ENCODE data around the gene CORO7.

The CORO7 gene

DNA sequence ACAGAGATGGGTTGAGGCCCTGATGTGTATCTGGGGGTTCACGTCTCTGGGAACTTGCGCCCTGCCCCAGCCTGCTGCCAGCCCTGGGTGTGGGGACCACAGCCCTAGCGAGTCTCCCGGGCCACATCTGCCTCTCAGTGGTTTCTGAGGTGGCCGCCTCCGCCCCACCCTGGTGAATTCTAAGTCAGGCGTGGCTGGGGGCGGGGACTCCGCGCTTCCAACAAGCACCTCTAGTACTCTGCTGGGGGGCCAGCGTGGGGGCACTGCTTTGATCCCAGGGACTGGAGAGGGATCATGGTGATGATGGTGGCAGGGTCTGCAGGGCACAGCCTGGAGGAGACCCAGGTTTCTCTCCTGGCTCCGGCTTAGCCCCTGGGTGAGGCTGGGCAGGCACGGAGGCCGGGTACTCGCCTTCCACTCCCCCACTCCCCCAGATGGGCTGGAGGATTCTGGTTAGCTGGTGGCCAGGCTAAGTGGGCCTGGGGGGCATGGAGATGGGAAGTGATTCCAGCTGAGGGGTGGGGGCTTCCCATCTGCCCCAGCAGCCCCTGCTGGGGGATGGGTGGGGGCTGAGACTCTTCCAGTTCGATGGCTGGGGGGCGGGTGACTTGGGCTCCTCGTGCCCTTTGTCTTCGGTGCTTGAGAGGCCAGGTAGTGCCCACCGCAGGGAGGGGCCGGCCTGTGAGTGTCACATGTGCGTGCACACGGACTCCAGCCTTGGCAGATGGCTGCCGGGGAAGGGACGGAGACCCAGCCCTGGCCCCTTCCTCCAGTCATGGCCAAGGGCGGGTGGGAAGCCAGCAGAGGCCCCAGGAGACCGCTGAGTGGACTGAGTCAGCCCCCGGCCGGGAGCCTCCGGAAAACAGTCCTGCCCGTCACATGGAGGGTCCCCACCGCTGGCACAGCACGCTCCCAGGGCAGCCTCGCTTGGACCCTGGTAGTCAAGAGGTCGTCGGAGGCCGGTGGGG lies 96.7 kb downstream of the CORO7 start:
- peak; percentile 73 for DNase-seq

DNA sequence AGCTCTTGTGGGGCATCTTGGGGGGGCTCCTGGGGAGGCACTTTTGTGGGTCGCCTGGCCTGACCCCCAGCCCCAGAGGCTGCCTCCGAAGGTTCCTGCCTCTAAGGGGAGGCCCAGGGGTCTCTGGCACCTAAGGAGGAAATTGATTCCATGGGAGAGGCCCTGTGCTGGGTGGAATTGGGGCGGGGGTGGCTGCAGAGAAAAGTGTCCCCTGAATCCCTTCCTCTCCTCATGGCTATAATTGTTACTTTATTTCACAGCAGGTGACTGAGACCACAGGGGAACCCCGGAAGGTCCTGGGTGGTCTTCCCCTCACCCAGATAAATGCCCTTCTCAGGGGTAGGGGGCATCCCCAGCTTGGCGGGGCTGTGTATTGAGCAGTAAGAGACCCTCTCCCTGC lies 97.4 kb downstream of the CORO7 start:
- no peak for DNase-seq

DNA sequence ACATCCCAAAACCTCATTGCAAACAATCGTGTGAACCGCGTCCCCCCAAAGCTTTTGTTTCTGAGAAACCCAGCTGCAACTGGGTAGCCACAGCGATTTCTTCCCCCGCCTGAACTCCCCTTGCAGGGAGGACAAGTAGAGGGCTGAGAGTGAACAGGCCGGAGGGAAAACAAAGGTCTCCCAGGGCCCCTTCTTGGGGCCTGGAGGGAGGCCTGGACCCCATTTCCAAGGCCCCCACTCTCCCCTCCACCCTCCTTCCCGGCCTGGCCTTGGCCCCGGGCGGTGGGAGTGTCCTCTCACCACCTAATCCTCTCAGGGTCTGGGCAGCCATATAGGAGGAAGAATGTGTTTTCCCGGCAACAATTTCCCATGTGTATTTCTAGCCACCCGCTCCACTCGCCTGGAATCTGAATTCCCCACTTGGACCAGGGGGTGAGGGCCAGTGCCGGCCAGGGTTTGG lies 97.9 kb downstream of the CORO7 start:
- DNase-seq = no peak

DNA sequence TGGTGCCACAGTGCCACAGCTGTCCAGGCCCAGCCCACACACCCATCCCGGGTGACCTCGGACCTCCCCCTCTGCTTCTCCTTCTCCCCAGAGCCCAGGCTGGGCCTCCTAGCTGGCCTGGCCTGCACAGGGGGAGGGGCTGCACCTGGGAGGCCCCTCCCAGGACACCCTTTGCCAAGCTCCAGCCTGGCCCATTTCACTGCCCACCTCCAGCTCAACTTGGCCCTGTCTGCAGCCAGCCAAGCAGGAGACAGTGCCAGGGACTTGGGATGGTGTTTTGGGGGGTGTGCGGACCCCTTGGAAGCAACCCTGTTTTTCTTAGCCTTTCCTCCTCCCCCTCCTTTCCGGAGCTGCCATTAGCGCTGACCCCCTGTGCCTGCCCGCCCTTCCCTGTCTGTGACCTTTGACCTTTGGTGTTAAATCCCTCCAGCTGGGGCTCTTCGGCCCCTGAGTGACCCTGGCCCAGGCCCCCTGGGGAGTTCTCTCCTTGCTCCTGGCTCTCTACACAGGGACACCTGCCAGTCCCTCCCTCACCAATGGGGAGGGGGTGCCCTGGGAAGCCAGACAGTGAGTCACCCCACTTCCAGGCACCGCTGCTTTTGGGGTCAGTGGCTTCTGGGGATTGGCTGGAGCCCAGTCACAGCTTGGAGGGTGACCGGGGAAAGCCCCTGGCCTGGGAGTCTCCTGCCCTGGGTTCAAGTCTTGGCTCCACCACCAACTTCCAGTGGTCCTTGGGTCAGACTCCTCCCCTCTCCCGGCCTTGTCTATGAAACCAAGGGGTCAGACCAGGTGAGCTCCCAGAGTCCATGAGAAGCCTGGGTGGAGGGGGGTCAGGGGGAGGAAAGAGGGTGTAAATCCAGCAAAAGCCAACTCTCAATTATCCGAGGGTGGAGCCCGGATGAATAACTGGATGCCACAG lies 98.6 kb downstream of the CORO7 start:
- no peak for DNase-seq

DNA sequence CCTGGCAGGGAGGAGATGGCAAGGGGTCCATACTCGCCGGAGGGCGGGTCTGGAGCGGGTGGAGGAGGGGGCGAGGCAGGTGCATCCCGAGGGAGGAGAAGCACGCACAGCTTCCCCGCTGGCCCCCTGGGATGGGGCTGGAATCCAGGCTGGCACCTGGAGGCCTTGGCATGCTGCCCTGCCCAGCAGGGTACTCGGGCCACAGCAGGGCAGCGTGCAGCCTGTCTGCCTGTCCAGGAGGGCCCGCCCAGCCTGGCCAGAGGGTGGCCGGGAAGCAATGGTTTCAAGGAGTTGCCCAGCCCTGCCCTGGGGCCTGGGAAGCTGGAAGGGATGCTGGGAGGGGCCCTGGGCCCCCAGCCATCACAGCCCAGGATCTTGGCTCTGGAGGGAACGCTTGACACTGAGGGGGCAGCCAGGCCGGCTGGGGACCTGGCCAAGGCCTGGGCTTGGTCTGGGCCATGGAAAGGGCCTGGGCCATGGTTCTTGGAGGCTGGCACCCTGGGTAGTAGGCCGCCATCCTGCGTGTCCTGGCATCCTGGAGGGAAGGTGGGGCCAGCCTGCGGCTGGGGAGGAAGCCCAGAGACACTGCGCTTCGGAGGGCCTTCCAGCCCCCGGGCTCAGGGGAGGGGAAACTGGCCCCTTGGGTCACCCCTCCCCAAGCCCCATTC lies 99.4 kb downstream of the CORO7 start:
- DNase-seq = no peak

DNA sequence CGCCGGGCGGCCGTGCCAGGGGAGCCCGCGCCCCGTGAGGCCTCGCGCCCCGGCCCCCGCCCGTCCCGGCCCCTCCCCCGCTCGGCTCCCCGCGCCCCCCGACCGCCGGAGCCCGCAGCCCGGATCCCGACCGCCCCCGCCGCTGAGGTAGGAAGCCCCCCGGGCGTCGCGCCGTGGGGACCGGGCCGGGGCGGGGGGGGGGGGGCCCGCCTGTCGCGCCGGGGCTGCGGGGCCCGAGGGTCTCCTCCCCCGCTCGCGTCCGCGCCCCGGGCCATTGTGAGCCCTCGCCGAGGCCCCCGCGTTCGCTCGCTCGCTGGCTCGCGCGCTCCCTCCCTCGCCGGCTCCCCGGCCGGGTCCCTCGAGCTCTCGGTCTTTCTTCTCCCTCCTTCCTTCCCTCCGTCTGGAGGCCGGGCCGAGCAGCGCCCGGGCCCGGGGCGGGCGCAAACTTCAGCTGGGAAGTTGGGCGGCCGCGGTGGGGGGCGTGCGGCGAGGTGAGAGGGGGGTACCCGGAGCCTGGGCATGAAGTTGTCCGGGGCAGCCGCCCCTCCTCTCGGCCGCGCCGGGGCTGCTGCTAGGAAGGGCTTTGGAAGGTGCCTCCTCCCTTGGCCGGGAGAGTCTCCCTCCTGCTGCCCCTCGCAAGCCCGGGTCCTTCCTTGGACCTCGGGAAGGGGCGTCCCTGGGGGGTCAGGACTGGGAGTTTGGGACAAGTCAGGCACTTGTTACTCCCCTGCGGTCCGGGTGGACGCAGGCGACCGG lies 100.1 kb downstream of the CORO7 start:
- no peak for DNase-seq

DNA sequence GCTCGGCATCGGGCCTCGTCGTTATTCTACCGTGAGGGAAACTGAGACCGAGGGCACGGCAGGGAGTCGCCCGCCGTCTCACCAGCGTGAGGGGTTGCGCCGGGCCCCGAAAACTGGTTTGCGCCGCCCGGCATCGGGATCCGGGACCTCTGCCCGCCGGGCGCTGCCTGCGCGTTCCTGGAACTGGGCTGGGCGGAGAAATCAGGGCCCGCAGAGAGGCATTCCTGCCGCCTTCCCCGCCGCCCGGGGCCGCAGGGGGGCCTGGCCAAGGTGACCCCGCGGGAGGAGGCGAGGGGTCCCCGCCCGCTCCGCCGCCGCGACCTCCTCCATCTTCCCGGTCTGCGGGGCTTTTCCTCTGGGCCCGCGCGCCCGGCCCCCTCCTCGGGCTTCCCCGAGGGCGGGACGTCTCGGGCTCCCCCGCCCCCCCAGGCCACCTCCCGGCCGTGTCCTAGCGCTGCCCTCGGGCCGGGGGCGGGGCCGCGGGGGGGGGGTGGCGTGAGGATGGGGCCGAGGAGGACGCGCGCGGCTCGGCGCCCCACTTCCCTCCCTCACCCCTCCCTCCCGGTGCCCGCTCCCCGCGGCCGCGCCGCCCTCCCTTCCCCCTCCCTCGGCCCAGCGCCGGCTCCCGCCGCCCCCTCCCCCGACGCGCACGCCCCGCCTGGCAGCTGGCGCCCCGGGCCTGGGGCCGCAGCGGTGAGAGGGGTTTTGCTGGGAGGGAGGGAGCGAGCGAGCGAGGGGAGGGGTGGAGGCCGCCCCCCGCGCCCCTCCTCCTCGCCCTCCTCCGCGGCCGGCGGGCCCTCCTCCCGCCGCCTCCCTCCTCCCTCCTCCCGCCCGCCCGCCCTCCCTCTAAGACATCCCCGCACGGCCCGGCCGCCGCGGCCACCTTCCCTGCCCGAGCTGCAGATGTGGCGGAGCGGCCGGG lies 100.9 kb downstream of the CORO7 start, which contains the start of gene GLIS2:
TSS of gene GLIS2 (plus strand) at position 882 of the 922 bp plus-strand sequence. CDS start 16,214 bp downstream, outside the sequence.
- DNase-seq = no peak

DNA sequence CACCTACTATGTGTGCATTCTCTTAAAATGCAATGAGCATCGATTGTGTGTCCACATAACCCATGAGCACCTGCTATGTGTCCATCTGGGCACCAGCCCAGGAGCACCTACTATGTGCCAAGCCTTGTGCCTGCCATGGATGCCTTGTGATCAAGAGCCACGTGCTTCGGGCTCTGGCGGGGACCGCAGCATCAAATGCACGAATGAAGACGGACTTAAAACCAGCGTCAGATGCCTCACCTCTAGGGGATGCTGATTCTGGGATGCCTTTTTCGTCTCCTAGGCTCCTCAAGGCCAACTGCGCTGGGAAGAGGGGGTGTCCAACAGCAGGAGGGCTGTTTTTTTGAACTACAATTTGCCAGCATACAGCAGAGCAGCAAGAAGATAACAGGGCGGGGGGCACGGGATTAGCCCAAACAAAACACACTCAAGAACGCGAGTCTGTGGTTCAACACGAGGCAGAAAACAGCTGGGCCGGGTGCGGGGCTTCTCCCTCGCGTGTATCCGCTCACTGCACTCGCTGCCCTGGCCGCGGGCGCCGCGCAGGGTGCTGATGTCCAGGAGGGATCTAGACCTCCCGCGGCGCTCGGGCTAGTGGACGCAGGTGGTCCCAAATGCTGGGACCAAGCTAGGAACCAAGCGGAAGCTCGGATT lies 101.7 kb downstream of the CORO7 start:
- DNase-seq = peak; percentile 53

DNA sequence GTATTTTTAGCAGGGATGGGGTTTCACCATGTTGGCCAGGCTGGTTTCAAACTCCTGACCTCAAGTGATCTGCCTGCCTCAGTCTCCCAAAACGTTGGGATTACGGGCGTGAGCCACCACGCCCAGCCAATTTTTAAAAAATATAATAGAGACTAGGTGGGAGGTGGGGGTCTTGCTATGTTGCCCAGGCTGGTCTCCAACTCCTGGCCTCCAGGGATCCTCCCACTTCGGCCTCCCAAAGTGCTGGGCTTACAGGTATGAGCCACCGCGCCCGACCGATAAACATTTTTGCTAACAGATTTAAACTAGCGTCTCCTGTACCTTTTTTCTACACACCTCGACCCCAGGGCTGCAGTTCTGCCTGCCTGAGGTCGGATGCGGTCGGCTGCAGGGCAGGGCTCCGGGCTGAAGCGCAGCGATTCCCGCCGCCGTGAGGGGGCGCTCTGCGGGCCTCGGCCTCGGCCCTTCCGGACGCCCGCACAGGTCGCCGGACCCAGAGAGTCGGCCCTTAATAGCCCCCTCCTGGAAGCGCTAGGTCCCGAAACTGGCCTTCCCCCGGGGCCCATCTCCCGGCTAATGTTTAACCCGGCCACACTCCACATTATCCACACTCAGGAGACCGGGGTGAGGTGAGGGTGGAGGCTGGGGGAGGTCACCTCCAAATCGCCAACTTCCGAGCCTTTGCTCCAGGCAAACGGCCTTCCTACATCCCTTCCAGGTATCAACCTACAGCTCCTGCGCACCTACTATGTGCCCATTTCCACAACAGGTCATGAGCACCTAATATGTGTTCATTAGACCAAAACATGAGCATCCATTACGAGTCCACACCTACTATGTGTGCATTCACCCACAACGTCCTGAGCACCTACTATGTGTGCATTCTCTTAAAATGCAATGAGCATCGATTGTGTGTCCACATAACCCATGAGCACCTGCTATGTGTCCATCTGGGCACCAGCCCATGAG lies 102.5 kb downstream of the CORO7 start:
- DNase-seq = peak; percentile 56

DNA sequence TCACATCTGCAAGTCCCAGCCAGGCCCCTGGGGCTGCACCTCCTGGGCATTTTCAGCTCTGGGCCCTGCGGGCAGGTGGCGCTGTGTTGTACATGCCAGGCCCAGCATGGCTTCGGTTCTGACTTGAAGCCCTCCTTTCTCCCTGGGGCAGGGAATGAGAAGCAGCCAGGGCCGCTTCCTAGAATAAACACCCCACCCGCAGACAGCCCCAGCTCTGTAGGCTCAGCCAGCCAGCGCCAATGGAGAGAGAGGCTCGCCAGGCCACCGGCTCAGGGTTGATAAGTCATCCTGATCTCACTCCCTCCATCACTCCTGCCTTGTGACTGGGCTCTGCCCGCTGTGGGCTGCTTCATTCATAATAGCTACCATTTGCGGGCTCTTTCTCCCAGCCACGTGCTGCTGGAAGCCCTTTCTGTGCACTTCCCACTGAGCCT lies 106.5 kb downstream of the CORO7 start:
- DNase-seq = peak; percentile 82

DNA sequence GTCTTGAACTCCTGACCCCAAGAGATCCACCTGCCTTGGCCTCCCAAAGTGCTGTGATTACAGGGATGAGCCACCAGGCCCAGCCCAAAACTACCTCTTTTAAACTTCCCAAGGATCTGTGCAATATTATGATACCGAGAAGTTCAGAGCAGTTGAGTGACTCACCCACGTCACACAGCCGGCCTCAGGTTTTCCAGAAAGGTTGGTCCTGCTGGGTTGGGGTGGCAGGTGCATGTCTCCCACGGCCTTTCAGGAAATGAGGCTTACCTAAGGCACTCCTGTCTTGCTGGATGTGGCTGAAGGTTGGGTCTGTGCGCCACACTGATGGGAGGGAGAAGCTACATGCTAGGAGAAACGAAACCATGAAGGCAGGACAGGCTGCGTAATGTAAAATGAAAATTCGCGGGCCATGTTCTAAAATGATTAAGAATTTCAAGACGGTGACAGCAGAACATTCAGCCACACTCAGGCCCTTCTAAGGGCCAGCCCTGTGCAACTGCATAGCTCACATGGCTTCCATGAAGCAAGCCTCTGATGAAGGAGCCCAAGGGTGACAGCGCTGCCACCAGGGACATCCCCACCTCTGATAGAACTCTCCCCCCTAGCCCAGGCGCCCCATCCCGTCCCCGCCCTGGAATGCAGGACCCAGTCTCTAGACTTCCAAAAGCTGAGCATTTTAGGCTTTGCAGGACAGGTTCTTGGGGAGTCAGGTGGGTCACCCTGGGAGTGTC lies 107.1 kb downstream of the CORO7 start:
- no peak for DNase-seq

DNA sequence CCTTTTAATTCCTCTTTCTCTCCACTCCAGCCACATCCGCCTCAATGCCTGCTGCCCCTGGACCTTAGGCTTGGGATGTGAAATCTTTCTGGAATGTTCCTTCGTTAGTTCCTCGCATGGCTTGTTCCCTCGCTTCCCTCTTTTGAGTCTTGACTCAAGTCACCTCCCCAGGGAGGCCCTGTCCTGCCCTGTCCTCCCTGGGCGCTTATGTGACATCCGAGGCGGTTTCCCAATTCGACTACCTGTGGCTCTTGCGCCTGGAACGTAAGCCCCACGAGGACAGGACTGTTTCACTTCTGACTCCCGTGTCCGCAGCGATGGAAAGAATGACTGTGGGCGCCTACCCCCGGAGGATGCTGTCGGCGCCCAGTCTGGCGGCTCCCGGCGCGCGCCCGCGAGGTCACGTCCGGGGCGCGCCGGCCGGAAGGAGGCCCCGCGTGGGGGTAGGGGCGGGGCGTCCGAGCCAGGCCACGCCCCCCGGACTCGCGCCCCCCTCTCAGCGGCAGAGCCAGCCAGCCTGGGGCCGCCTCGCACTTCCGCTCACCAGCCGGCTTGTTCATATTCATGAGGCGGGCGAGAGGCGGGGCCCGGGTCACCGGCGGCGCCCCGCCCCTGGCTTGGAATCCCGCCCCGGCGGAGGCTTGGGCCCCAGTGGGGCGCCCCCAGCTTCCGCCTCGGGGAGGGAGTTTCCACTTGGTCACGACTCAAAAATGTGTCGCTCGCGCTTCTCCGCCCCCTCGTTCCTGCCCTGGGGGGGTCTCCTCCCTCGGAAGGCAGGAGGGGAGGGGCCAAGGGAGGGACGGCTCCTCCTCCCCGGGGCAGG lies 109.0 kb downstream of the CORO7 start:
- peak; percentile 97 for DNase-seq

DNA sequence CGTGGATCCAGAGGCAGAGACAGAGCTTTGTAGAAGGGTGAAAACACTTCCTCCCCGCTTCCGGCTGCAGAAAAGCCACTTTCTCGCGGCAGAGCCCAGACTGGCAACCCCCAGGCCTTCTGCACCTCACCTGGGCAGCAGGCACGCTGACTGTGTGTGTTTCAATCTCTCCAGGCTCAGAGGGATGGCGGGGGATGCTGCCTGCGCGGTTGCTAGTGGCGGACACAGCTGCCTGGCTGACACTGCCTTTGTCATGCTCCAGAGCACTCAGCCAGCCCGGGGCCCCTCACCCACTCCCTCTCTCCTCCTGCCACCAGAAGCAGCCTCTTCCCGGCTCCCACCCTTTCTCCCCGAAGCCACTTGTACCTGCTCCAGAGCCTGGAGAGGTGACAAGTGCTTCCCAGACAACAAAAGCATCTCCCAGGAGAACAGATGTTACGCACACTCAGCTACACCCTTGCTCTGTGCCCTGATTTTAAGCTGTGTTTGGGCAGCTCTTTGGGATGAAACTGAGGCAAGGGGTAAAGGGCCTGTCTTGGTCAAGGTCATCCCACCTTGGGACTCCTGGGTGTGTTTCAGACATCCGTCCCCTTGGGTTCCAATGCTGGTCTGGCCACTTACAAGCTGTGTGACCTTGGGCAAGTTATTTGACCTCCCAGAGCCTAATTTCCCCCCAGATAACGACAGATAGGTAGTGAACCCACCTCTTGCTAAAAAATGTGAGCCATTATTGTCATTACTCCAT lies 109.8 kb downstream of the CORO7 start:
- no peak for DNase-seq

Data from hematopoietic multipotent progenitor cell treated with erythropoietin and hydrocortisone succinate and interleukin-3 and kit ligand, for 6 days (in vitro differentiated cells).